Skin epidermis (tissue), 12 donors: ENCODE results near the gene PFKP.

ENCODE experiments used
- H3K27ac ChIP-seq, 21 experiments: fragments of 200-600 bp; sonication (generic) in 11 of 21; one replicate each; pipeline ENCODE4 v1.5.0; 2020; ENCODE audit warnings: mild to moderate bottlenecking in 3 of 21, inconsistent platforms in 2 of 21, moderate library complexity in 2 of 21
- H3K4me3 ChIP-seq, 7 experiments: fragments of 200-600 bp; sonication (generic) in 2 of 7; one replicate each; pipeline ENCODE4 v1.5.0; 2020; ENCODE audit warnings: inconsistent platforms in 2 of 7, mild to moderate bottlenecking in 2 of 7, moderate library complexity in 1 of 7

PFKP gene

GRCh38 chr10:3171488-3171887 lies 104.1 kb downstream of the PFKP start:
- Histone ChIP-seq H3K4me3 (peak overlapping the region in 6 of 7 experiments; percentile 56 to 91 (median 86)), H3K27ac (peak overlapping the region in 5 of 21 experiments; percentile 89 to 94 (median 91))

GRCh38 chr10:3172081-3172445 lies 104.7 kb downstream of the PFKP start:
- peak overlapping the region; percentile 52 to 98 (median 89) for H3K27ac ChIP-seq
- H3K4me3 ChIP-seq: peak overlapping the region; percentile 56 to 91 (median 84)

GRCh38 chr10:3172446-3173170 lies 105.3 kb downstream of the PFKP start, which contains the start of gene PITRM1:
PITRM1 (minus strand) TSS chr10:3172782; CDS start chr10:3172772, 10 bp downstream.
- H3K27ac ChIP-seq: peak within 1 kb of the TSS; percentile 52 to 98 (median 89)
- H3K4me3 ChIP-seq: peak within 1 kb of the TSS; percentile 56 to 91 (median 84)

- Histone ChIP-seq H3K4me3 (peak overlapping the region in 6 of 7 experiments; percentile 21 to 91 (median 82)), H3K27ac (peak overlapping the region in 2 of 21 experiments; percentile 2 to 33)
Measured at GRCh38 chr10:3173171-3173878, 106.0 kb downstream of the PFKP start.

GRCh38 chr10:3178042-3178441 lies 110.7 kb downstream of the PFKP start:
- Histone ChIP-seq H3K27ac (no peak overlapping the region), H3K4me3 (no peak overlapping the region)

GRCh38 chr10:3179174-3179573 lies 111.8 kb downstream of the PFKP start:
- Histone ChIP-seq H3K4me3 (no peak overlapping the region), H3K27ac (peak overlapping the region in 1 of 21 experiments; percentile 25)

GRCh38 chr10:3180355-3181025 lies 113.1 kb downstream of the PFKP start:
- peak overlapping the region in 1 of 21 experiments; percentile 11 for H3K27ac ChIP-seq

GRCh38 chr10:3185386-3185785 lies 118.0 kb downstream of the PFKP start:
- no peak overlapping the region for H3K27ac ChIP-seq
- no peak overlapping the region for H3K4me3 ChIP-seq

More at GRCh38 chr10:3180355-3181025, 113.1 kb downstream of the PFKP start:
- H3K4me3 ChIP-seq: no peak overlapping the region

- H3K27ac ChIP-seq: no peak overlapping the region
- H3K4me3 ChIP-seq: no peak overlapping the region
Measured at GRCh38 chr10:3186368-3186767, 119.0 kb downstream of the PFKP start.
